NOMO-1 (cell line): ENCODE measurements around the gene KIF7.

Source experiments
- DNase-seq, 2 experiments: peaks; one replicate each; lab custom pipeline; 2025; ENCODE audit not compliant: unreplicated experiment in 2 of 2; lab: John Stamatoyannopoulos, UW

The KIF7 gene

GRCh38 chr15:89652131-89652530, 3.1 kb downstream of the KIF7 start:
- no peak for DNase-seq

DNA sequence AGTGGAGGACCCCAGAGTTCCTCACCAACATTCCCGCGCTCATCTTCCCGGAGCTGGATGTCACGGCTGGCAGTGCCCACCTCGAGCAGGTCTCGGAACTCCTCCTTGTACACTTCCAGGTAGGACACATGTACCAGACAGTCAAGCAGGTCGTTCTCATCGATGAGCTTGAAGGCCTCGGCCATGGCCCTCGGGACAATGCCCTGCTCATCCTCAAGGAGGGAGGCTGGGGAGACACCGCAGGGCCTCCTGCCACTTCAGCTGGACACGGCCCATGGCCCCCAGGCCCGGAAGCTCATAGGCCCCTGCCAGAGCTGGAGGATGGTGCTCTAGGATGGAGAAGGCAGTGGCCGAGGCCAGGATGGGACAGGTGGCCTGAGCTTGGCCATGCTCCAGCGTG, 5.6 kb downstream of the KIF7 start:
- DNase-seq = no peak

DNA sequence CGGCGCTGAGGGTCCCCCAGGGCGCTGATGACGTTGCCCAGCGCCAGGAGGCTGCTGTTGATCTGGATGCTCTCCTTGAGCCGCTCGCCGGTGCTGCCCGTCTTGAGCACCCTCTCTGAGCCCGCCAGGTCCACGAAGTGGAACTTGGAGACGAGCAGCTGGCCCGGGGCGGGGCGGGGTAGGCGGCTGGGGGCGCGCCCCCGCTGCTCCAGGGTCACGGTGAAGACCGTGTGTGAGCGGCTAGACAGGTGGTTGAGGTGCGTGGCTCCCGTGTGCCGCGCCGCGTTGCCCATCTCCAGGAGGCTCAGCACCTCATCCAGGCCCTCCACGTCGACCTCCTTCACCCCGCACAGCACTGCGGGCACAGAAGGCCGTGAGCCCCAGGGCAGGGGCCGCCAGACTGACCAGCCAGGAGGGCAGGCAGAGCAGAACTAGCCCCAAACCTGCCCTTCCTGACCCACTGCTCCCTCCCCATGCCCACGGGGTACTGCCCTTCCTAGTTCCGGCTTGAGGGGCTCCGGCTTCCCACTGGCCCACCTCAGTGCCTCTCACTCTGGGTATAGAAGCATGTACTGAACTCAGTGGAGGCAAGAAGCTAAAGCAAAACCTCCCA, 6.1 kb downstream of the KIF7 start:
- no peak for DNase-seq

- DNase-seq = no peak
Observed at GRCh38 chr15:89648106-89649012, 6.9 kb downstream of the KIF7 start.

DNA sequence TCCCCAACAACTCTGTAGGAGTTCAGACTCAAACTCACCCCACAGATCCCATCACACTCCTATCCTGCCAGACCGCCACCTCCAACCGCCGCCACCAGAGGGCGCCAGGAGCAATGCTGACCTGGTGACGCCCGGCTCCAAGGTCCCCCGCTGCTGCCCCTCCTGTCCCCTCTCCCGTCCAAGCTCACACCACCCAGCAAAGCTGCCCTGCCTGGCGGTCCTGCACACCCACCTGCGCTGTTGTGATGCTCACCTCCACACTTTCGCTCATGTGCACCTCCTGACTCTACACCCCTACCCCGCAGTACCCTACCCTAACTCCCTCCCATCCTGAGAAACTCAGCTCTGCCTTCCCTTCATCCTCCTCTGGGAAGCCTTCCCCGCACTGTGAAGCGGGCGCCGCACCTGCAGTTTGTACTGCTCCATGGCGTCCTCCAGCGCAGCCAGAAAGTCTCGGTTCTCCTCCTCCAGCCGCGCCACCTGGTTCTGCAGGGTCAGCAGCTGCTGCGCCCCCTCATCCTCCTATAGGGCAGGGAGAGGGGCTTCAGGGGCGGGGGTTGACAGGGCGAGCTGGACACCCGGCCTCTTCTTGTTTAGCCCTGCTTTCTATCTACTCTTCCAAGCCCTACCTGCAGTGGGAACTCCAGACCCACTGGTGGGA, 7.9 kb downstream of the KIF7 start:
- DNase-seq = peak; percentile 26 to 31

DNA sequence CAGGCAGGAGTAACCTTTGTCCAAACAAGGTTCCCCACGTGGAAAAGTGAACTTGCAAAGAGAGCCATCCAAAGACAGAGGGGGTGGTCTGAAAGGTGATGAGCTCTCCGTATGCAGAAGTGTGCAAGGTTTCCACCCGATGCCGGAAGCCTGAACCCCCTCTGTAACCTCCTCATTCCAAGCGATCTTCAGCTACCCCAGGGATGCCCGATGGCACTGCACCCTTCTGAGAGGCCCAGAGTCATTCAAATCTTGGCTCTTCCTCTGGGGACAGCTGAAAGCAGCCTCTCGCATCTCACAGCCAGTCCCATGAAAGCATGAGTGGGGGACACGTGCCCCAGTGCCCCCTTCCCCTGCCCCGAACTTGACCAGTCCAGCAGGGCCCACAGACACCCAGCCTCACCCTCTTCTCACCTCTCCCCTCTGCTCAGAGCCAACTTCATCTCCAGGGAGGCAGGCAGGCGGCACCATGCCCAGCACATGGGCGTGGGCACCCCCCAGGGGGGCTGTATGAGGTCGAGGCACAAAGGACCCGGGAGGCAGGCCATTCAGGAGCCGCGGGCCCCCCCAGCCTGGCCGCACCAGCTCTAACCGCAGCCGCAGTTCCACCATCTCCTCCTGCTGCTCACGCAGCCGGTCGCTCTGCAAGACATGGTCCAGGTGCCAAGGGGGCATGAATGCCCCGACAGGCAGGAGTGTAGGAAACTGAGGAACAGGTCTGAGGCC, 8.7 kb downstream of the KIF7 start:
- no peak for DNase-seq

DNA sequence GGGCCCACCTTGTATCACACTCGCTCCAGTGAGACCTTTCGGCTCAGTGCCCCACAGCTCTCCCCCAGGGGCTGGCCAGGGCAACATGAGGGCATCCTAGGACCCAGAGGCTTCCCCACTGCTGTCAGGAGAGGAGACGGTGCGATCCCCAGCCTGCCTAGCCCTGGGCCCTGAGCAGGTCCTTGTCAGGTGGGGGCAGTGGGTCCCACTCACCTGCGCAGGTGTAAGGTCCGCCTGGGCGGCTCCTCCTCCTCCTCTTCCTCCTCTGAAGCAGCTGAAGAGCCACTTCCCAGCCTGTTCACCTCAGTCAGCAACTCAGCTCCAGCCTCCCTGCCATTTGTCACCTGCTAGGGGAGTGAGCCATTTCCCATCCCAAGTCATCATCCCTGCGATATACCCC, 9.6 kb downstream of the KIF7 start:
- DNase-seq = no peak

DNA sequence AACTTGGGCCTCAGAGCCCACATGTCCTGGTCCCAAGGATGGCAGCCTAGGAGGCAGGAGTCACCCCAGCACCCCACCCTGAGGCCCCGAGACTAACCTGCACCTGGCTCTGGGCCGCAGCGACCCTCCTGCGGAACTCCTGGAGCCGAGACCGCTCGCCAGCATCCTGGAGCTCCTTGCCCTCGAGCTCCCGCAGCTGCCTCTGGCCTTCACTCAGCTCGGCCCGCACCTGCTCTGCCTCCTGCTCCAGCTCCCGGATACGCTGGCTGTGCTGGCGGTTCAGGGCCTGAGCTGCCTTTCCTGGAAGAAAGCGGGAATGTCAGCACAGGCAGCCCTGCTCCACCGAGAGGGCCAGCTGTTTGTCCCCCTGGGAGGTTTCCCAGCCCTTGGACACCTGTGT, 13.2 kb downstream of the KIF7 start:
- DNase-seq = no peak

- no peak for DNase-seq
Observed at GRCh38 chr15:89641053-89641452, 14.2 kb downstream of the KIF7 start.

DNA sequence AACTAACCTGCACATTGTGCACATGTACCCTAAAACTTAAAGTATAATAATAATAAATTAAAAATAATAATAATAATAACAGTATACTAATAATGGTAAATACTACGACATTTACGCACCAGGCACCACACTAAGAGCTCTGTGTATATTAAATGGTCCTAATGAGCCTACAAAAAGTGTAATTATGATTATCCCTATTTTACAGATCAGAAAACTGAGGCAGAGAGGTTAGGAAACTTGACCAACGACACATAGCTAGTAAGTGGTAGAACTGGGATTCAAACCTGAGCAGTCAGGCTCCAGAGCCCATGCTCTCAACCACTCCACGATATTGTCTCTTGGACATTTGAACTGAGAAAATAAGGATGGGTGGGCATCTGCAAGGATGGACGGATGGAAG, 15.0 kb downstream of the KIF7 start:
- no peak for DNase-seq

GRCh38 chr15:89633585-89633984, 21.7 kb downstream of the KIF7 start:
- no peak for DNase-seq

DNA sequence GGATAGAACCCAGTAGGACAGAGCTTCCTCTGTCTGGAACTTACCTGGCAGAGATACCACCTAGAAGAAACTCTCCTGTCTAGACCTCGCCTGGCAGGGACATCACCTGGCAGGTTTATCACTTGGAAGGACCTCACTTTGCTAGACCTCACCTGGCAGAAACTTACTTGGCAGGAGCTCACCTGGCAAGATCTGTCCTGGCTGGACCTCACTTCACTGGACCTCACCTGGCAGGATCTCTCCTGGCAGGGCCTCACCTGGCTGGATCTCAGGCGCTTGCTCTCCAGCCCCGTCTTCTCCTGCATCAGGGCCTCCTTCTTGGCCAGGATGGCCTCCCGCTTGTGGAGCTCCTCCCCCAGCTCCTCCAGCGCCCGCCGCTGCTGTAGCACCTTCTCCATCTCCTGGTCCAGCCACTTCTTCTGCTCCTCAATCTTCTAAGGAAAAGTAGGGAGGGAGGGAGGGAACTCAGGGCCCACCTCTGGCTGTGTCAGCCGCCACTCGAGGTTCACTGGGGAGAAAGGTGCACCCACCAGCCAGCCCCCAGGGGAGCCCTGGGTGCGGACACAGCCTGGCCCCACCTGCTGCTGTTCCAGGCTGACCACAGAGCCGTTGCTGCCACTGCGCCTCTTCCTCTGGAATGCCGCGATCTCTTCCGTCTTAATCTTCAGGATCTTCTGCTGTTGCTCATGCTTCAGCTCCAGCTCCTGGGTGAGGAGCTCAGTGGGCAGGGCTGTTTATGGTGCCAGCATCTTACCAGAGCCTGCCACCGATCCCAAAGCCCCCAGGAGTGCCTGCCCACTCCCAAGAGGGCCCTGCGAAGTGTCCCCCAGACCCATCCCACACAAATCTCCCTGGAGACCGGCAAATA, 22.5 kb downstream of the KIF7 start:
- DNase-seq = no peak

DNA sequence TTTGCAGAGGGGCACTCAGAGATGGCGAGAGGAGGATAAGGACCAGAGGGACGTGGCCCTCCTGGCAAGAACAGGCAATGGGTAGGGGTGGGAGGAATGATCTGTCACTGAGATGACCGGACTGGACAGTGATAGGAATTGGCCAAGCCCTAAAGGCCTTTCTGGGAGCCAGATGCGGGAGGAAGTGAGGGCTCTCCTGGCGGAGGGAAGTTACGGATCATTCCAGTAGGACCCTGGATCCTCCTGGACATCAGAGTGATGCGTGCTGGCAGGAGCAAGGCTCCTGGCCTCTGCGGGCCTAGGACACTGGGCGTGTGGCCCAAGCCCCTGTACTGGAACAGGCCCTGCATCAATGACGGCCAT, 23.4 kb downstream of the KIF7 start:
- no peak for DNase-seq

DNA sequence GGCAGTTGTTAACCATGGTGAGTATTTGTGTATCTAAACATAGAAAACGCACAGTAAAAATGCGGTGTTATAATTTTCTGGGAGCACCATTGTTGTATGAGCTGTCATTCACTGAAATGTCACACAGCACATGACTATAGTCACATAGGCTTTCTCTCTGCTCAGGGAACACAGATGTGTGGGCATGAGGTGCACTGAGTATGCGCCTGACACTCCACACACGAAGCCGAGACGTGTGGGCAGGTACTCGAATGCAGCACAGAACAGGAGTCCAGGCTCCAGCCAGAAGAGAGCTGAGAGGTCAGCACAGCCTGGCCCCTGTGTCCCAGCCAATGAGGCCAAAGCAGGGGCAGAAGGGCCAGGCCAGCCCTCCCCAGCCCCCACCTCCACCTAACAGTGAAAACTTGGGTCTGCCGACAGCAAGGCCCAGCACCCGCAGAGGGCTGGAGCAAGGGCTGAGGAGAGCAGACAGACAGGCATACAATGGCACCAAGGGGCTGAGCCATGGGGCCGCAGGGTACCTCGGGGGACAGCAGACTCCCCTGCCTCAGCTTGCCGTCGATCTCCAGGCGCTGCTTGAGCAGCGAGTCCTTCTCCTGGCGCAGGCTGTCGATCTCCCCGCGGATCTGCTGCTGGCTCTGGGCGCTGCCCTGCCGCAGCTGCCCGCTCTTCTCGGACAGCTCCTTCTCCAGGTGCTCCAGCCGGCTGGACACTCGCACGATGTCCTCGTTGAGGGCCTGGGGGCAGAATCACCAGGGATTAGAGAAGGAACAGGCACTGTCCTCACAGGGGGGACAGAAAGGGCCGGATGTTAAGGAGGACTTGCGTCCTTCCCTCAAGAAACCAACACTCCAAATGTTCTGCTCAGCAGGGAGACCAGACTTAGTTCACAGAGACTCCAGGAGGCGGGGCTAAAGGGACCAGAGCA, 24.0 kb downstream of the KIF7 start:
- DNase-seq = no peak

DNA sequence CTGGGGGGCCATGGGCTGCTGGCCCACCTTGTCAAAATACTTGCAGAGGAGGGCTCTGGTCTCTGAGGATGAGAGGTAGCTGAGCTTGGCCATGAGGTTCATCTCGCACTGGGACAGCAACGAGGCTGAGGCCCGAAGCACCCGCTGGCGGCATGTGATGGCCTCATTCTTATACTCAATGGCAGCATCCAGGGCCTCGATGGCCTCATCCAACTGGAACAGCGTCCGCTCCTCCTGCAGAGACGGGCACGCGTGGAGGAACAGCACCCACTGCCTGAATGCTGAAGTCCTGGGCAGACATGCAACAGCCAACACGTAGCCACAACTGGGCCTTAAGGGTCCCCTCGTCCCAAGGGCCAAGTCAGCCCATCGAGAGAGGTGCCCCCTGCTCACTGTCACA, 25.0 kb downstream of the KIF7 start:
- DNase-seq = no peak

GRCh38 chr15:89629829-89630228, 25.4 kb downstream of the KIF7 start:
- DNase-seq = no peak

DNA sequence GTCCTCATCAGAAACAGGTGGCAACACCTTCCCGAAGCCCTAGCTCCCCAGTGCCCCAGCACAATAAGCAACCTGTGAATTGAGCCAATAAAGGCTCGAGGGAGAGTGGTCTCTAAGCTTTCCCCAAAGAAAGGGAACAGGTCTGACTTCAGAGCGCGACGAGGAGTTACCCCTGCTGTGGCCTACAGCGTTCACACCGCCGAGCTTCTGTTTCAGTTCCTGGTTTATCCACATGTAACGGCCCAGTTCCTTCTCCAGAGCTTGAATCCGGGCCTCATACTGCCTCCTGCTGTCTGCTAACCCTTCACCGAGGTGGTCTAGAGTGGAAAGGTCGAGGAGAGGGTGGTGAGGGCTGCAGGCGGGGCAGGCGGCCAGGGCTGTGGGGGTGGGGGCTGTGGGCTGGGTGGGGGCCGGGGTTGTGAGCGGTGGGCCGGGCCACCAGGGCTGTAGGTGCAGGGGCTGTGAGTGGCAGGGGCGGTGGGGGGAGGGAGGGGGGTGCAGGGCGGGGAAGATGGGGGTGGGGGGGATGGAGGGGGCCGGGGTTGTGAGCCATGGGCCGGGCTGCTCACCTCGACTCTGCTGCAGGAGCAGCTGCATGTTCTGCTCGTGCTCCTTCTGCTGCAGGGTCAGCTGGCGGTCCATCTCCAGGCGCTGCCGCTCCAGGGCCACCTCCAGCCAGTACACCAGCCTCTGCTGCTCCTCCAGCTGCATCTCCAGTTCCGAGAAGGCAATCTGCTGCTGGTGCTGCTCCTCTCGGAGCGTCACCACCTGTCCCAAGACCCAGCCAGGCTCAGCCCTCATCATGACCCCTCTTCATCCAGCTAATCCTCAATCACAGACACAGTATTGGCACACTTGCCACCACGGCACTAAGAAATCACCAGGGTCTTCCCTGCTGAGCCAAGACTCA, 26.2 kb downstream of the KIF7 start:
- no peak for DNase-seq

DNA sequence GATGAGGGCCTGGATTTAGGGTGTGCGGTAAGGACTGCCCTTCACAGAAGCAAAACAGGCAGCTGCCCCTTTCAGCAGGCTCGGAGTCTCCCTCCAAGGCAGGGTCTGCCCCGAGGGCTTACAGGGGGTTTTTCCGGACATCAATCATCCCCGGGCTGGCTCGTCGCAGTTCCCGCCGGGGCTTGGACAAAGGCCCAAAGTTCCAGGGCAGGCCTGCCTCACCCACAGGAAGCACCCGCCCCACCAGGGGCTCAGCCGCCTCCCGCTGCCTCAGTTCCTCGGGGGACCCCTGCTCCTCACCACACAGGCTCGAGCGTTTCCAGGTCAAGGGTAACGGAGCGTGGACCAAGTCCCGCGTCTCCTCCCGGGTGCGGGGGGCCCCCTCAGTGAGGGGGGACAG, 27.0 kb downstream of the KIF7 start:
- no peak for DNase-seq
